Measurements from ENCODE around the gene CPXM1. TPM values are rescaled to one million over a fixed set of nuclear protein-coding genes. Genes with fewer than 3 reads are reported as not detected.
A peak's percentile ranks its signal among the peaks of the same experiment; 100 is the strongest.
"Not testable (repeated sequence)": the region's sequence is repeated elsewhere in the genome, so short reads cannot be mapped to it uniquely, and the experiment has no call there.

The CPXM1 gene
- total RNA-seq, 1 experiment from 2014 or later, result not detected

DNA sequence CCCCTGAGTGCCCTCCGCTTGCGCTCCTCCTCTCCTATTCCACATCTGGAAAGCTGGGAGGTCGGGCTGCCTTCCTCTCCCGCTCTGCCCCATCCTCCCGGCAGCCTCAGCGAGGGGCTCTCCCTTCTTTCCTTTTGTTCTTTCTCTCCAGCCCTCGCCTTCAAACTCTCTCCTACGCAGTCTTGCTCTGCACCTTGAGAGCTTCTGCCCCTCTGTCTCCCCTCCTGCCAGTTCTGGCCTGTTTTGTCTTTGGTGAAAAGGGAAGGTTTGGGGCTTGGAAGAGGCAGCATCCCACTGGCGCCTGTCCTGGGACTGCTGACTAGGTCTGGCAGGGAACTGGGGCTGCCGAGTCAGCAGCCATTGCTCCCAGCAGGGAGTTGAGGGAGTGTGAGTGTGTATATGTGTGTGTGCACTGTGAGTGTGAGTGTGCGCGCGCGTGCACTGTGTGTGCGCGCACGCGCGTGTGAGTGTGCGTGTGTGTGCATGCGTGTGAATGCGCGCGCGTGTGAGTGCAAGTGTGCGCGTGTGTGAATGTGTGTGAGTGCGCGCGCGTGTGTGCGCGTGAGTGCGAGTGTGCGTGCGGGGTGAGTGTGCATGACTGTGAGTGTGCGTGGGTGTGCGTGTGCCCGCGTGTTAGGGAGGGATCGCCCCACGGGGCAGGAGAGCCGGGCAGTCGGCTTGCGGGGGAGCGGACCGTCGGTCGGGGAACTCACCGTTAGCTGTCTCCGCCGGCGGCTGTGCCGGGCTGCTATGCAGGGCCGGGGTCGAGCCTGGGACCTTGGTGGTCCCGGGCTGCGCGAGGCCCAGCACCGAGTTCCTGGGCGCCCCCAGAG, 523 bp downstream of the CPXM1 start:
- no peak for DNase-seq (ENCODE audit: low read depth)

DNA sequence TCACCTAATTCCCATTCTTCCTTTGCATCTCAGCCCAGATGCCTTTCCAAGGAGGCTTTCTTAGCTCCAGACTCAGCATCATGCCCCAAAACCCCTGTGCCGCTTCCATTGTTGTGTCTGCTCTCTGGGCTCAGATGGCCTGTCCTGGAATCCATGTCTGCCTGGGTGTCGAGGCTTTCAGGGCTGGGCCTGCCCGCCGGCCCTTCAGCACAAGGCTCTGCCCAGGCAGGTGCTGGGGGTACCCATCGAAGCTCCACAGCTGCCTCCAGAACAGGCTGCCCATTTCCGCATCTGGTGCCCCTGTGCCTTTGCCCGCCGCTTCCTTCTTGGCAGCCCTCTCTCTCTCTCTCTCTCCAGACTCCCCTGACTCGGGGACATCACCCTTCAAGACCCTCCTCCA, 1.2 kb downstream of the CPXM1 start:
- no peak for DNase-seq (ENCODE audit: low read depth)

DNA sequence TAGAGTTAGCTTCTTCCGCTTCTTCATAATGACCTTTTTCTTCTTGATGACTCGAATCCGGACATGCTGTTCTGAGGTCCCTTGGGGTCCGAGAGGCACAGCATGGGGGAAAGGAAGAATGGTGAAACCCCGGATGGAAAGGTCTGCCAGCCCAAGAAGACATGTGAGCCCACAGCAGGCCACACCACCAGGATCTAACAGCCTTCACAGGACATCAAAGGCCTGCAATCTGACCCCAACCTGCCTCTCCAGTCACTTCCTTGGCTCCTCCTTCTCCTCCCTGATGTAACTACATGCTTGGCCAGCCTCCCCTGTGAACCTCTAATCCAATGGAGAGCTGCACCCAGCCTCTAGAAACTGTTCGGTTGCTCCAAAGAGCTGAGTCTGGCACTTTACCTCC, 1.6 kb downstream of the CPXM1 start:
- no peak for DNase-seq (ENCODE audit: low read depth)

DNA sequence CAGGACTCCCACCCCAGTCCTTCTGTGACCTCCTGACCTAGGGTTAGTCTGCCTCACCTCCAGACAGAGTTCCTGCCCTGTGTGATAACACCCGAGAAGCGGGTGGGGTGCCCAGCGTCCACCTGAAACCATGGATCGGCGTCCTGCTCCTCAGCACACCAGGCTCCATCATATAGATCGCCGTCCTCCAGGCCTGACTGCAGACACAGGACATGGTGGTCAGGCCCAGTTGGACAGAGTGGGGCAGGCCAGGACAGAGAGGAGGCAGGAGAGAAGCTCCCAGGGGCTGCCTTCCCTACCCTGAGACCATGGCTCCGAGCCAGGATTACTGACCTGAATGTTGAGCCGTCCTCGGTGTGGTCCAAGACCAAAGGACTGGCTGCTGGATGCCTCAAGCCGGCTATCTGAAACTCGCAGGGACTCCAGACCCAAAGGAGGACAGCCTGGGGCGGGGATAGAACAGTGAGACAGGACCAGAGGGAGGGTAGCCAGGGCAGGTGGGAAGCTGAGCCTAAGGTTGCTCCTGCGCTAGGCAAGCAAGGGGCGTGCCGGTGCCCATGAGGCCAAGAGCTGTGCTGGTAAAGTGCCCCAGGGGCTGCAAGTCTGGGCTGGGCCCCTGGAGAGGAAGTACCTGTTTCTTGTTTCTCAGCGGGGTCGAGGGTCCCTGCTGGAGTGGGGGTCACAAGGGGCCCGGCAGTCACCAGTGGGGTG, 2.2 kb downstream of the CPXM1 start:
- DNase-seq (ENCODE audit: low read depth), result no peak

DNA sequence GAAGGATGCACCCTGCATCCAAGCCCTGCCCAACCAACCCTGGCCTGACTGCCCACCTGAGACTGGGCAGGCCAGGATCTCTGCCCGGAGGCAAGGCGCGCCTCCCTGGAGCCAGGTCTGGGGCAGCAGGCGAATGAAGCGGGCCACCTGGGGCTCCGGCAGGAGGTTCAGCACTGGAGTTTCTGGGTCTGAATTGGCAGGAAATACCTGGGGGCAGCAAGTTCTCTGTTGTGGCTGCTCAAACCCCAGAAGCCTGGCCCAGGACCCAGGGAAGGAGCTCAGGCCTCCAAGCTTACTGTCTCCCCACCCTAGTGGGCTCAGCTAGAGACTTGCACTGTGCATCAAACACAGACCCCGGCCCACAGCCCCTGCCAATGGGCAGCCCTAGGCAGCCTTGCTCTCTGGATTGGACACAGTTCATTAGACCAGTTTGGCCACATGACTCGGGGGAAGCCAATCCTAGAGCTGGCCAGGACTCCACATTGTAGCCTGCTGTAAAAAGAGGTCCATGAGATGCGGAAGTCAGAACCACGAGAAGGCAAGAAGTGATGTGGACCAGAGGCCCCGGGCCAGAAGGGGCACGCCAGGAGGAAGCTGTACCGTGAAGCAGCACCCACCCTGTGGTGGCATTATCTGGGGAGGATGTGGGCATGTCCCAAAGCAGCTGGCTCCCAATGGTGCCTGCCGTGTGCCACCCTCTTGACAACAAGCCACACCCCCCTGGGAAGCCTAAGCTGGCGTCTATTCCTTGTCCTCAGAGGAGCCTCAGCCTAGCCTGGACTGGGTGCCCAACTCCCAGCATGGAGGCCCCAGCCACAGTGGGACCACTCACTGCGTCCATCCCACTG, 3.1 kb downstream of the CPXM1 start:
- DNase-seq (ENCODE audit: low read depth), result no peak

DNA sequence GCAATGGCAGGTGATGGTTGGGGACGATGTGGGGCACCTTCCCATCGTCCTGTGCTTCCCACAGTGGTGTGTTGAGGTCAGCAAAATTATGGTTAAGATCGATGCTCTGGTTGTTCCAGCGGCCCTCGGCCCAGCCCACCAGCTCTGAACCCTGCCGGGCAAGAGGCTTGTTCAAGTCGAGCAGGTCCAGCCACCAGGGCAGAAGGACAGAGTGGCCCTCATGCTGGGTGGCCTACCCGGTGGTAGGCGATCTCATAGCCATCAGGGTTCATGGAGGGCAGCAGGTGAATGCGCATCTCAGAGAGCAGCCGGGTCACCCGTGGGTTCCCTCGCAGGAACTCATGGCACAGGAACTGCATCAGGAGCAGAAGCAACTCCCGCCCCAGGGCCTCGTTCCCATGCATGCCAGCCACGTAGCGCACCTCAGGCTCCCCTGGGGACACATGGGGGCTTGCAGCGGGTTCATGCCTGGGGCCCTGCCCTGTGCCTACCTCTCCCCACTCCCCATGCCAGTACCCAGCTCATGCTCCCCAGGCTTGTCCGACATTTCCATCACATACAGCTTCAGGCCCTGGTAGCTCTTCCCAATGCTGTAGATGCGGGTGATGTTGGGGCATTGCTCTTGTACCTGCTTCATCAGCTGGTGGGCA, 4.3 kb downstream of the CPXM1 start:
- DNase-seq (ENCODE audit: low read depth), result no peak

DNA sequence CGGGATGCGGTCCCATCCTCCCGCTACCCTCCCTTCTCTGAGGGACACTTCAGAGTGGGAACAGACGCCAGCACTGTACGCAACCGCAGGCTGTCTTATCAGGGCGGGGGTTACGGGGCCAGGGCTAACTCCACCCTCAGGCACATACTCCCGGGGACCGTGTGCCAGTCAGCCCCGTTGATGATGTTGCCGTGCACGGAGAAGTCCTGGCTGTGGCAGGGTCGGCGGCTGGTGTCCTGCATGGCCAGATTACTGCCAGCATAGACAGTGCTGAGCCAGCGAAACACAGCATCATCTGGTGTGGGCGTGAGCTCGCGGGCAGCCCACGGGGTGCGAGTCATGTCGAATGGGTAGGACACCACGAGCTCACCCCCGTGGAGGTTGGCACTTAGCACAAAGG, 5.0 kb downstream of the CPXM1 start:
- no peak for DNase-seq (ENCODE audit: low read depth)

DNA sequence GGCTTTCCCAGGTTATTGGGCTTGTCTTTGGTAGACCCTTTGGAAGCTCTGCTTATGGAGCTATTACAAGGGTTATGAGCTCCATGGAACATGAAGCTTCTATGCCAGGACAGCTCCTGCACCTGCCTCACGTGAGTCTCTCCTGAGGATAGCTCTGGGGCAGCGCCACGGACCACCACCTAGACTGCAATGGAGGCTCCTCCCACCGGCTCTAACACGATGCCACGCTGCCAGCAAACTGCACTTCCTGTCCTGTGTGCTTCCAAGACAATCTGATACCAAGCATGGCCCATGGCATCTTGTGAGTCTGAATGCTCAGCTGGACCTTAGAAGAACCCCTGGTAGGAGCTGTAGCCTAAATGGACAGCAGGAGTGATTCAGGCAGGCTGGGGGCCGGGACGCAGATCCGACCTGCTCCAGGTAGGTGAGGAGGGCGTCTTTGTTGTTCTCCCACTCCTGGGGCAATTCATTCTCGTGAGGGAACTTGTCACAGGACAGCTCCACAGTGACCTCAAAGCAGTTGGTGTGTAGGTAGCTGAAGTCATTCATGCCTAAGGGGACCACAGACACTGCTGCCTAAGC, 5.5 kb downstream of the CPXM1 start:
- DNase-seq (ENCODE audit: low read depth), result no peak

DNA sequence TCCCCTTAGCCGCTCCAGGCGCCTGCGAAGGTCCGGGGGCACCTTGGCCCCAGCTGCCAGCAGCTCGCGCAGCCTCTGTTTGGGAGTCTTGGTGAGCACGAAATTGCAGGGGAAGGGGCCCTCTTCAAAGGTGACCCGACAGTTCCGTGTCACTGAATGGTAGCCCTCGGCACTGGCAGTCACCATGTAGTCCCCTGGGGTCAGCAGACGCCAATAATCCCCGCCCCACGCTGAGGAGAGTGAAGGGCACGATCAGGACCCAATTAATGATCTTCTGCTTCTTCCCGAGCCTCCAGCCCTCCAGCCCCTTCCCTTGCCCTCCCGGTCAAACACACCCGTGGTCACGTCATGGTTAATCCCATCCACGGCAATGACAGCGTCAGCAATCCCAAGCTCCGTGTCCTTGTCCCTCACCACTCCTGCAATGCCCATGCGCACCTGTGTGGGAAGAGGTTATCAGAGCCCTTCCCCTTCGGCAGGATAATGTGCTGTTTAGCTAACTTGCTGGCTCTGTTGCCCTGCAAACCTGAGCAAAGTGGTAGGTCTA, 6.2 kb downstream of the CPXM1 start:
- no peak for DNase-seq (ENCODE audit: low read depth)

DNA sequence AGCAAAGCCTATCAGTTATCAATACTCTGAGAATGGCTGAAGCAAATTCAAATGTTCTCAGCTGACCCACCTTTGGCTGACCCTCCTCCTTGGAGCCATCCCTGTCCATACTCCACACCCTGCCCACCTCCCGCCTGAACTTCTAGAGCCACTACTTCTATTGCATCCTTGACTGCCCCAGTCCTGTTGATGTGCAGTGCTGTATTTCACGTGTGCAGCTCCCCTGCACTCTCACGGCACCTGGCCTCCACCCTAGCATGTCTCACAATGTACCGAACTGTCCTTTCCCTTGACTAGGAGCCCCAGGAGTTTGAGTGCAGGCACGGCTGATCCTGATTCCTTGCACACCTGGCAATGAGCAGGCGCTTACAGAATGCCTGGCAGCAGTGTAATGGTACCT, 7.0 kb downstream of the CPXM1 start:
- DNase-seq (ENCODE audit: low read depth), result no peak

DNA sequence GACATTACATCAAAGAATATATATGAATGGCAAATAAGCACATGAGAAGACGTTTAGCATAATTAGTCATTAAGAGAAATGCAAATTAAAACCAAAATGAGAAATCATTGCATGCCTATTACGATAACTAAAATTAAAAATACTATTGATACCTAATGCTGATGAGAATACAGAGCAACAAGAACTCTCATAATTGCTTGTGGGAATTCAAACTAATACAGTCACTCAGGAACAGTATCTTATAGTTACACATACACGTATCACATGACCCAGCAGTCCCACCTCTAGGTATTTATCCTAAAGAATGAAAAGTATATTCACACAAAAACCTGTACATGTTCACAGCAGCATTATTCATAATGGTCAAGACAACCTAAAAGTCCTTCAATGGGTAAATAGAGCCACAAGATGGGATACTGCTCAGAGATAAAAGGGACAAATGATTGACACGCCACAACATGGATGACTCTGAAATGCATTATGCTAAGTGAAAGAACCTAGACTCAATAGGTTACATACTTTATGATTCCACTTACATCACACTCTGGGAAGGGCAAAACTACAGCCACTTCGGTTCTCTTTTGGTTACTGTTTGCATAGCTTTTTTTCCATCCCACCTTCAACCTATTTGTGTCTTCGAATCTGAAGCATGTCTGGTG, 16.4 kb downstream of the CPXM1 start:
- no peak for DNase-seq (ENCODE audit: low read depth)

DNA sequence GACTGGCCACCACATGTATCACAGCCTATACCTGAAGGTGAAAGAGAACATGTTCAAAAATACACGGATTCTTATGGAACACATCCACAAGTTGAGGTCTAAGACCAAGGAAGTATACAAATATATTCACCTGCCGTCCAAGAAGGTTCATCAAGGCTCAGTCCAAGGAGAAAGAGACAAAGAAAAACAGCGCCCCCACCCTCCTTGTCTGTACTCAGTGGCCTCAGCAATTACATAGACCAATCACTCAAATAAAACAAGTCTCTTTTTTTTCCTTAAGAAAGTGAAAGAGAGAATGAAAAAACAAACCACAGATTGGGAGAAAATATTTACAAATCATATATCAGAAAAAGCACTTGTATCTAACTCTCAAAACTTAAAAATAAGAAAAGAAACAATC, 19.5 kb downstream of the CPXM1 start:
- no peak for DNase-seq (ENCODE audit: low read depth)

DNA sequence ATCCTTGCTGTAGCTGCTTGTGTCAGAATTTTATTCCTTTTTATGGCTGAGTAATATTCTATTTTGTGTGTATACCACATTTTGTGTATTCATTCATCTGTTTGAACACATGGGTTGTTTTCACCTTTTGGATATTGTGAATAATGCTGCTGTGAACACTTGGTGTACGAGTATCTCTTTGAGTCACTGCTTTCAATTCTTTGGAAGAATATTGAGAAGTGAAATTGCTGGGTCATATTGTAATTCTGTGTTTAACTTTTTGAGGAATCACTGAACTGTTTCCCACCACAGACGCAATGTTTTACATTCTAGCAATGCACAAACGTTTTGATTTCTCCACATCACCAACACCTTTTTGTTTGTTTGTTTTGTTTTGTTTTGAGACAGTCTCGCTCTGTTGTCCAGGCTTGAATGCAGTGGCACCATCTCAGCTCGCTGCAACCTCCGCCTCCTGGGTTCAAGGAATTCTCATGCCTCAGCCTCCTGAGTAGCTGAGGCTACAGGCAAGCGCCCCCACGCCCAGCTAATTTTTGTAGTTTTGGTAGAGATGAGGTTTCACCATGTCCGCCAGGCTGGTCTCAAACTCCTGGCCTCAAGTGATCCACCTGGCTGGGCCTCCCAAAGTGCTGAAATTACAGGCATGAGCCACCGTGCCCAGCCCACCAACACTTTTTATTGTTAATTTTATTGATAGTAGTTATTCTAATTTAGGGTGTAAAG, 21.7 kb downstream of the CPXM1 start:
- no peak for DNase-seq (ENCODE audit: low read depth)

DNA sequence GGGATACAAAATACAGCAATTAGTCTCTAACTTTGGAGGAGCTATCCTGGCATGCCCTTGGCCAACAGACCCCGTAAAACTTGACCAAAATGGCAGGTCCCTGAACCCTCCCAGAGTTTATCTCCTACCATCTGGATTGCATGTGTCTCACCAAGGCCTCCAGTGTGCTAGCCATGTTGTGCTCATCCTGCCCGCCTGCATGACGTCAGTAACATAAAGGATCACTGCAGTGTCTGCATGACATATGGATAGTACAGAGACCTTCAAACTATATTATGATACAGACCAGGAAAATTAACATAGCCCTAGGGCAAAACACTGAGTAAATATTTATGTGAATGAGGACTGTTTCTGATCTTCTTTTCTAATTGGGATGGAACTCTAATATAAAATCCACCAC, 25.3 kb downstream of the CPXM1 start:
- no peak for DNase-seq (ENCODE audit: low read depth)

DNA sequence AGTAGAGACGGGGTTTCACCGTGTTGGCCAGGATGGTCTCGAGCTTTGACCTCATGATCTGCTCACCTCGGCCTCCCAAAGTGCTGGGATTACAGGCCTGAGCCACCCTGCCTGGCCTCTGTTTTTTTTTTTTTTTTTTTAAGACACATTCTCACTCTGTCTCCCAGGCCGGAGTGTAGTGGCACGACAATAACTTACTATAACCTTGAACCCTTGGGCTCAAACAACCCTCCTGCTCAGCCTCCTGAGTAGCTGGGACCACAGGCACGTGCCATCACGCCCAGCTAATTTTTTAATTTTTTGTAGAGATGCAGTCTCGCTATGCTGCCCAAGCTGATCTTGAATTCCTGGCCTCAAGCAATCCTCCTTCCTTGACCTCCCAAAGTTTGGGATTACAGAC, 26.6 kb downstream of the CPXM1 start:
- no peak for DNase-seq (ENCODE audit: low read depth)

DNA sequence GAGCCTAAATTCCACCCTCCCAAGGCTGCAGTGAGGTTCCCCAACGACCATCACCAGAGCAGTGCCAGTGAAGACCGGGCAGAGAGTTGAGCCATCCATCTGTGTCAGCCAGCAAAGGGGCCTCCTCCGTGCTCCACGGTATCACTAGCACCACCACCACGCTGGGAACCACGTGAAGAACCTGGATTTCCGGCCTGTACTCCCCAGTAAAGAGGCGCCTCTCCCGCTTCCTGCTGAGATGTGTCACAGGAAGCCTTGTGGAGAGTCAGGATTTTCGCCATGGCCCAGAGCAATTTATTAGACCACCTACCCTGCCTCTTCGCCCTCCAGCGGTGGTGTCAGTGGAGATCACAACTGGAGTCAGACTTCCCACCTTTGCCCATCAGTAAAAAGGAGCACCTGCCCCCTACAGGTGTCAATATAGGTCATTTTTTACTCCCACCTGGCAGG, 28.8 kb downstream of the CPXM1 start:
- DNase-seq (ENCODE audit: low read depth), result peak; percentile 64

DNA sequence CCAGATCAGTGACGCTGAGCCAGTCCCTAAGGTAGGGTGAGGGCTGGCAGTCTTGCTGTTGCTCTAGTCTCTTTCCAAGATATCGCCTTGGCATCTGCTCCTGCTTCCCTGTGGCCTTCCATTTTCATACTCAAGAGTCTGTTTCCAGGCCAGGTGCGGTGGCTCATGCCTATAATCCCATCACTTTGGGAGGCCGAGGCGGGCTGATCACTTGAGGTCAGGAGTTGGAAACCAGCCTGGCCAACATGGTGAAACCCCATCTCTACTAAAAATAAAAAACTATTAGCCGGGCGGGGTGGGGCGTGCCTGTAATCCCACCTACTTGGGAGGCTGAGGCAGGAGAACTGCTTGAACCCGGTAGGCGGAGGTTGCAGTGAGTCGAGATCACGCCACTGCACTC, 30.3 kb downstream of the CPXM1 start:
- not testable (repeated sequence) for DNase-seq (ENCODE audit: low read depth)

DNA sequence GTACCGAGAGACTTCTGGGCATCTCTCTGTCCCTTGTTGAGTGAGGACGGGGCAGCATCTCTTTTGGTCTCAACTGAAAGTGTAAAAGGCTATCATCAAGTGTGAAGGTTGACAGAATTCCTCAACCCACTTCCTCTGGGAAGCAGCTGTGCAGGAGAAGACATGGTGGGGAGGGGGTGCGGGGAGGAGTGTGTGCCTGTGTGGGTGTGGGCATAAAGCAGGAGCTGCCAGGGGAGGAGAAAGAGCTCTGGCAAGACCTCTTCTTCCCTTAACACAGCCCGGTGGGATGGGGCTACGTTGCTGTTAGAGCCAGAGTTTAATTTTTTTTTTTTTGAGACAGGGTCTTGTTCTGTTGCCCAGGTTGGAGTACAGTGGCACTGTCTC, 31.8 kb downstream of the CPXM1 start:
- no peak for DNase-seq (ENCODE audit: low read depth)

DNA sequence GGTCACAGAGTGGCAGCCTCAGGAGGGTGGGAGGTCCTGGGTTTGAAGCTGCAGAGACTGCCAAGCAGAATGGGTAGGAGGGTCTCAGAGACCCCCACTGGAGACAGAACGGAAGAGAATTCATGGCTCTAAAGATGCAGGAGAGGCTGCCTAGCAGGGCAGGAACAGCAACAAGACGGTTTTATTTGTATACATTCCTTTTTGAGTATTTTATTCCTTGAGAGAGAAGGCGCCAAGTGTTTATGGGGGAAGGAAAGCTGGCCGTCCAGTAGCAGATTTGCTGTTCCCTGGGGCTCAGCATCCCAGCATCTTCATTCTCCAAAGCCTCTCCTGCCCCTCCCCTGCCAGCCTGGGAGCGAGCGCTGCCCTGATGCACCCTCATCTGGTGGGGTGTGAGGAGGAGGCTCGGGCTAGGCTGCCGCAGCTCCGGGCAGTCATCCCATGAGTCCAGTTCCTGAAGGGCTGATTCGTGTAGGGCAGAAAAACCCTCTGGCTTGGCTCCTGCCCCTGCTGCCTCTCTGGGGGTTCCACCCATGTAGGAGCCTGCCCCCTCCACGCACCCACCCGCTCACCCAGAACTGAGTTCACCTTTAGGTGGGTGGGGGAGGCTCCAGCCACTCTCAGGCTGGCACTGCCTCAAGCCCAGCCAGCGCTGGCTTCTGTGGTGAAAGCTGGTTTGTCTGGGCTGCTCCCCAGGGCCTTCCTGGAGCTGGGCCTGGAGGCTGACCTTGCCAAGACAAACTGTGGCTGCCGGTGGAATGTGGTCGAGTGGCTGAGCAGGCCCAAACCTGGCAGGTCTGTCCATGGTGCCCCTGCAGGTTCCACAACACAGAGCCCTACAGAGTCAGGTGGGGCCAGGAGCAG, 32.4 kb downstream of the CPXM1 start:
- peak; percentile 49 for DNase-seq (ENCODE audit: low read depth)
